ENCODE data around the gene MEX3B. TPM values are rescaled to one million over a fixed set of nuclear protein-coding genes. Genes with fewer than 3 reads are reported as not detected.

The MEX3B gene
- total and polyA plus RNA-seq, 8 donors, result 0.13 to 2.2 (median 0.45) TPM

GRCh38 chr15:82086243-82086995 lies 40.6 kb upstream of the MEX3B start:
- Histone ChIP-seq H3K4me3 (no peak overlapping the region), H3K4me1 (no peaks in the 10 kb centered on the region), H3K36me3 (no peaks in the 10 kb centered on the region), H3K27ac (no peak overlapping the region), H3K27me3 (no peaks in the 10 kb centered on the region), H3K9me3 (no peaks in the 10 kb centered on the region)
- no peak for DNase-seq
- 71 to 80% methylated on average over 15 to 16 of the region's 16 CpGs for WGBS, 2 donors
- no peak for FAIRE-seq
- no peak for TF ChIP-seq CTCF (IDR thresholded peaks at IDR 0.05)
- intact Hi-C loops (cut with DNase I), result no loop called here
- ATAC-seq, result no peak

GRCh38 chr15:82081914-82082762 lies 36.3 kb upstream of the MEX3B start:
- Histone ChIP-seq H3K36me3 (no peaks in the 10 kb centered on the region), H3K9me3 (no peaks in the 10 kb centered on the region), H3K27ac (no peak overlapping the region), H3K27me3 (no peaks in the 10 kb centered on the region), H3K4me1 (no peaks in the 10 kb centered on the region), H3K4me3 (no peak overlapping the region)
- 65 to 72% methylated on average over 14 of the region's 14 CpGs for WGBS, 2 donors
- DNase-seq (no peak), ATAC-seq (peak in 1 of 4 donors; percentile 18), FAIRE-seq (no peak)
- intact Hi-C loops (cut with DNase I), result no loop called here
- TF ChIP-seq CTCF (IDR thresholded peaks at IDR 0.05), result no peak

GRCh38 chr15:82080774-82081173 lies 35.0 kb upstream of the MEX3B start:
- no peak for TF ChIP-seq CTCF (IDR thresholded peaks at IDR 0.05)
- no peaks in the 10 kb centered on the region for H3K9me3 ChIP-seq
- FAIRE-seq (no peak), DNase-seq (no peak), ATAC-seq (no peak)
- 74 to 87% methylated on average over 6 of the region's 6 CpGs for WGBS, 2 donors
- H3K27me3 ChIP-seq, result no peaks in the 10 kb centered on the region
- no peak overlapping the region for H3K27ac ChIP-seq
- intact Hi-C loops (cut with DNase I), result no loop called here
- no peaks in the 10 kb centered on the region for H3K4me1 ChIP-seq
- no peak overlapping the region for H3K4me3 ChIP-seq
- H3K36me3 ChIP-seq, result no peaks in the 10 kb centered on the region

- no peaks in the 10 kb centered on the region for H3K9me3 ChIP-seq
- H3K4me1 ChIP-seq, result no peaks in the 10 kb centered on the region
- WGBS, 2 donors, result 47 to 48% methylated on average over 5 of the region's 5 CpGs
- ATAC-seq, result no peak
- no peak for TF ChIP-seq CTCF (IDR thresholded peaks at IDR 0.05)
- H3K4me3 ChIP-seq, result no peak overlapping the region
- H3K36me3 ChIP-seq, result no peaks in the 10 kb centered on the region
- FAIRE-seq, result no peak
- H3K27ac ChIP-seq, result no peak overlapping the region
- intact Hi-C loops (cut with DNase I), result no loop called here
- no peak for DNase-seq
- no peaks in the 10 kb centered on the region for H3K27me3 ChIP-seq
Observed at GRCh38 chr15:82079736-82080135, 33.9 kb upstream of the MEX3B start.

- 93 to 94% methylated on average over 1 of the region's 1 CpG for WGBS, 2 donors
Observed at GRCh38 chr15:82074610-82075009, 28.8 kb upstream of the MEX3B start.

More at GRCh38 chr15:82074610-82075009, 28.8 kb upstream of the MEX3B start:
- TF ChIP-seq CTCF (IDR thresholded peaks at IDR 0.05), result no peak
- FAIRE-seq (no peak), ATAC-seq (no peak), DNase-seq (no peak)
- Histone ChIP-seq H3K27ac (no peak overlapping the region), H3K9me3 (no peaks in the 10 kb centered on the region), H3K27me3 (no peaks in the 10 kb centered on the region), H3K36me3 (no peaks in the 10 kb centered on the region), H3K4me3 (no peak overlapping the region), H3K4me1 (no peaks in the 10 kb centered on the region)
- intact Hi-C loops (cut with DNase I), result no loop called here

All from pancreas (tissue), 10 donors.